Breast epithelium (tissue), 3 donors: ENCODE data around the gene MTMR2.

Source experiments
- POLR2AphosphoS5 ChIP-seq, 3 donors: sonication (generic); formaldehyde crosslinking; IDR thresholded peaks; one replicate each; pipeline ENCODE4 v1.6.1; 2017; ENCODE audit warnings: antibody characterized with exemption in 3 of 3
- TF ChIP-seq, protein P1 (sequence below), 3 donors: fragments of 450-650 bp; IDR thresholded peaks; one replicate each; pipeline ENCODE4 v1.5.1; 2016 to 2017; ENCODE audit warnings: antibody characterized with exemption in 3 of 3, mild to moderate bottlenecking in 3 of 3, moderate library complexity in 3 of 3

GRCh38 chr11:95835351-95835750, 88.6 kb downstream of the MTMR2 start:
- TF ChIP-seq, protein P1, sequence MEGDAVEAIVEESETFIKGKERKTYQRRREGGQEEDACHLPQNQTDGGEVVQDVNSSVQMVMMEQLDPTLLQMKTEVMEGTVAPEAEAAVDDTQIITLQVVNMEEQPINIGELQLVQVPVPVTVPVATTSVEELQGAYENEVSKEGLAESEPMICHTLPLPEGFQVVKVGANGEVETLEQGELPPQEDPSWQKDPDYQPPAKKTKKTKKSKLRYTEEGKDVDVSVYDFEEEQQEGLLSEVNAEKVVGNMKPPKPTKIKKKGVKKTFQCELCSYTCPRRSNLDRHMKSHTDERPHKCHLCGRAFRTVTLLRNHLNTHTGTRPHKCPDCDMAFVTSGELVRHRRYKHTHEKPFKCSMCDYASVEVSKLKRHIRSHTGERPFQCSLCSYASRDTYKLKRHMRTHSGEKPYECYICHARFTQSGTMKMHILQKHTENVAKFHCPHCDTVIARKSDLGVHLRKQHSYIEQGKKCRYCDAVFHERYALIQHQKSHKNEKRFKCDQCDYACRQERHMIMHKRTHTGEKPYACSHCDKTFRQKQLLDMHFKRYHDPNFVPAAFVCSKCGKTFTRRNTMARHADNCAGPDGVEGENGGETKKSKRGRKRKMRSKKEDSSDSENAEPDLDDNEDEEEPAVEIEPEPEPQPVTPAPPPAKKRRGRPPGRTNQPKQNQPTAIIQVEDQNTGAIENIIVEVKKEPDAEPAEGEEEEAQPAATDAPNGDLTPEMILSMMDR (IDR thresholded peaks at IDR 0.05) = no peak
- no peak for TF ChIP-seq POLR2AphosphoS5 (IDR thresholded peaks at IDR 0.05)
